Coronary artery (tissue), 2 donors: ENCODE measurements around the gene TRIM54.

Experiments
- DNase-seq: peaks from one replicate; pipeline ENCODE4 v3.0.0-alpha.2; 2017; ENCODE audit warnings: low spot score
- H3K27ac ChIP-seq, 2 donors: fragments of 200-600 bp; sonication (generic); one replicate each; pipeline ENCODE4 v1.5.1; 2016 to 2019
- H3K4me3 ChIP-seq: fragments of 200-600 bp; sonication (generic); 2 replicates; pipeline ENCODE4 v1.5.1; 2016; ENCODE audit warnings: mild to moderate bottlenecking, moderate library complexity
- CTCF ChIP-seq: fragments of 200-600 bp; sonication (generic); IDR thresholded peaks from one replicate; pipeline ENCODE4 v1.5.1; 2019; ENCODE audit warnings: antibody characterized with exemption

The TRIM54 gene

GRCh38 chr2:27353762-27354596 is 71.8 kb downstream of the TRIM54 start:
- no peak for TF ChIP-seq CTCF
- DNase-seq, result no peak
- Histone ChIP-seq H3K4me3 (no peak overlapping the region), H3K27ac (no peak overlapping the region)

- no peak overlapping the region for H3K27ac ChIP-seq
- DNase-seq, result no peak
- H3K4me3 ChIP-seq, result no peak overlapping the region
- TF ChIP-seq CTCF, result no peak
Measured at GRCh38 chr2:27354597-27354927, 72.3 kb downstream of the TRIM54 start.

- H3K27ac ChIP-seq, result peak overlapping the region; percentile 88 to 90
- peak overlapping the region; percentile 85 for H3K4me3 ChIP-seq
- TF ChIP-seq CTCF, result no peak
- DNase-seq, result no peak
Measured at GRCh38 chr2:27356056-27356381, 73.8 kb downstream of the TRIM54 start.

GRCh38 chr2:27356382-27357181 is 74.4 kb downstream of the TRIM54 start, which contains the start of gene GTF3C2:
Gene GTF3C2, minus strand, starts transcription at chr2:27356764. Its CDS starts 13,210 bp downstream, at chr2:27343554.
- no peak for TF ChIP-seq CTCF
- Histone ChIP-seq H3K27ac (peak within 1 kb of the TSS; percentile 88 to 90), H3K4me3 (peak within 1 kb of the TSS; percentile 85)
- DNase-seq, result peak; percentile 97
